SKM-1 (cell line): ENCODE results near the gene OPCML.

Experiments used
- DNase-seq: peaks from one replicate; lab custom pipeline; 2025; ENCODE audit not compliant: unreplicated experiment; lab: John Stamatoyannopoulos, UW

The OPCML gene

DNA sequence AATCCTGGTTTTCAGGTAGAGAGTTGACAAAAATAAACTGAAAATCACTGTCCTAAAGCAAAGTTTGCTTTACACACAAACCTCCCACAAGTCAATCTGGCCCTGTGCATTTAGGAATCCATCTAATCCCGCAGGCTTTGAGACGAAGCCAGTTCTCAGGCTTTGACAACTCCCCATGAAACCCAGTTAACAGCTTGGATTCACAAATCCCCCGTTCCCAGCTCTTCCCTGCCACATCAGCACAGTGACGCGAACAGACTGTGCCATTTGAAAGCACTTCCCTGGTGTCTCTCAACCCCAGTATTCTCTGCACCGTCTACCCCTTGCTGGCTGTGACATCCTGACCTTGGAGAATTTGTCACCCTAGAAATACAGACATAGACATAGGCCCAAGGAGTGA lies 117.8 kb downstream of the OPCML start:
- DNase-seq, result no peak

DNA sequence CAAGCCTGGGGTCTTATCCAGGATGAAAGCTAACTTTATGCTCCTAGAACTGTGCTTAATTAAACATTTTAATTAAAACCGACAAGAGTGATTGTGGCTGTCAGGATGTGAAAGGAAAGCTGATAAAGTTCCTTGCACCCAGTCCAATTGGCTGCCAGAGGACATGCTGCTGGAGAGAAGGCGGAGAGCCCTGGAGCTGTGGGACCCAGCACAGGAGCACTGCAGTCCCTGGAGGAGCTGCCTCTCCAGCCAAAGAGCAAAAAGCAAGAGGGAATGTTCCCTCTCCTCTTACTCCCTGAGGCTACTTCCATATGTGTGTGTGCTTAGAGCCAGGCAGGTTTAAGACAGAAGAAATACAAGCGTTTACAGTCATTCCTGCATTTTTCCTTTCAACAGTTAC lies 118.6 kb downstream of the OPCML start:
- DNase-seq, result no peak

GRCh38 chr11:133409799-133410198 lies 122.5 kb downstream of the OPCML start:
- no peak for DNase-seq

DNA sequence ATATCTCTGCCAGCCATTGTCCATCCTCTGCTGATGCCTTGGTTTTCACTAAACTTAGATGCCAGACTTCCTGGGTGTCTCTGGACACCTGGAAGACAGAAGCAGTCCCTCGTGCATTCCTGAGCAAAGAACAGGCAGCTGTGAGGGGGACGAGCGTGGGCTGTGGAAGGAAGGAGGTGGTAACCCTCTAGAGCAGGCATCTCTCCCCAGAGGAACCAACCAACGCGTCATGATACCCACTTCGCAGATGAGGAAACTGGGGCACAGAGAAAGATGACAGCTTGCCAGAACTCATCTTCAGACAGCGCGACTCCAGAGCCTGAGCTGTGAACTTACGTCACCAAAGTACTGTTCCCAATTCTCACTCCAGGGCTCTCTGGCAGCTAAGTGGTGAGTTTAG lies 123.4 kb downstream of the OPCML start:
- no peak for DNase-seq

- DNase-seq, result no peak
These were observed 123.9 kb downstream of the OPCML start for GRCh38 chr11:133408402-133408801.

- DNase-seq, result no peak
These were observed 125.8 kb downstream of the OPCML start for GRCh38 chr11:133406489-133406888.

- no peak for DNase-seq
These were observed 128.4 kb downstream of the OPCML start for GRCh38 chr11:133403900-133404299.

DNA sequence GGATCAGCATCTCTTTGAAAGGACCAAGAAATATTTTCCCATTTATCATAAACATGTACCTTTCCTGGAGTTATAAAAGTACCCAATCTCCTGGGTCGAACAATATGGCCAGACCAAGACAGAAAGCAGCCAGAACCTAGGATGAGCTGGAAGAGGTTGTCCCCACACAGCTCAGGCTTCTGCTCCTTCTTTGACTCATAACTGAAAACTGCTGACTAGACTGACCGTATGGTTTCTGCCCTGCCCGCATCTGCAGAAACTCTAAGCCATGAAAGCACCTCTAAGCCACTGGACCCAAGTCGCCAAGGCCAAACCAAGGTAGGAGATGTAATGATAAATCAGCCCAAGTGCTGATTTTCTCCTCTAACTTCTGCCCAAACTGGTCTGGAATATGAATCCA lies 129.8 kb downstream of the OPCML start:
- no peak for DNase-seq

DNA sequence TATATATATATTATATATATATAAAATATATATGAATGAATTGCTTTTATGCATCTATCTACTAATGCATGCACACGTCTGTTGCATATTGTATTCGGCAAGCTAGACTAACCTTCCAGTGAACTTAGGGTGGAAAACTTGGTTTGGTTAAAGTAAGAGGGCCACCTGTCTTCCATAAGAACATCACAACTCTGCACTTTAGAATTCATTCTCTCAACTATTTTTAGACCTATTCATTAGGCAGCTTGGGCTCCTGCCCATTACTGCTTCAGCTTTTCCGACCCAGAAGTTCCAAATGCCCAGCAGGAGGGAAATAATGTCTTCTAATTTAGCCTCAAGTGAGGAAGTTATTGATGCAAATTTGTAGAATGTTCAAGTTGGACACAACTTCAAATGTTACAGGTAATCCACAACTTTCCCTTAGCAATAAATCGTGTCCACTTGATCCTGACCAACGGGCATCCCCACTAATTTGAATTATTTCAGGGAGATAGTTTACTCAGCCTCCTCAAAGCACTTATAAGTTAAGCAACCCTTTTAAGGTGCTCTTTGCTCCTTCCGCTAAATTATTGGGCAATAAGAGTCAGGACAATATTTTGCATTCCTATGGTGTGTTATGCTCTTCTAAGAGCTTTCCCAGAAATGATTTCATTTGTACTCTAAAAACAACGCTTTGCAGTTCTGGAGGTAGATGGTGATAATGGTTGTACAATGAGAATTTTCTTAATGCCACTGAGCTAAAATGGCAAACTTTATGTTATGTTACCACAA lies 132.3 kb downstream of the OPCML start:
- no peak for DNase-seq

DNA sequence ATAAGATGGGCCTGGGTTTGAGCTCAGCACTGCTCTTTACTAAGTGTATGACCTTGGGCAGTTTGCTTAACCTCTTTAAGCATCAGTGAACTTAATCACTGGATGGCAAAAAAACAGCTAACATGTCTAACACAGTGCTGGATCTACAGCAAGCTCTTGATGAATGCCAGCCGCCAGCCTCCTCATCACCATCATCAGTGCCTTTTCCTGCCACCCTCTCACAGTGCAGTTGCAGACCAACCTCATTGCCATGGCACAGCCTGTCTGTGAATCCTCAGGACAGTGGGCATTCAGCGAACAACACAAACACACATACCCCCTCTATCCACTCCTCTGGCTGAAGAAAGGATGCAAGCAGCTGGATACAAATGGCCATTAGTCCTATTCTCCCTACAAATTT lies 133.0 kb downstream of the OPCML start:
- no peak for DNase-seq

DNA sequence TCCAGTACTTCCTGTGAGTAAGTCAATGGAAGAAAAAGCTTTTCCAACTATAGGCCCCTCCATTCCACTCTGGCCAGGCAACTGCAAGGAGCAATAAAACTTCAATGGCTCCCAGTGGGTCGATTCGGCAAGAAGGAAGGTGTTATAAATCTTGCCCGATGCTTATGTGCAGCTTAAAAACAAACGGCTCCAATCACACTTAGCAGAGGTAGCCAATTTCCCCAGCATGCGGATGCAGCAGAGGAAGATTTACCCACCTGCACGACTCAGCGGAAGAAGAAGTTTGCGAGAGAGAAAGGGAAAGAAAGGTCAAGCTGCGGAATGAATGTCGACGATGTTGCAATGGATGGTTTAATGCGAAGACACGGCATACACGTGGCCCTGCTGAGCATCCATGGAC lies 141.5 kb downstream of the OPCML start:
- no peak for DNase-seq

GRCh38 chr11:133388975-133389568 lies 143.2 kb downstream of the OPCML start:
- no peak for DNase-seq

DNA sequence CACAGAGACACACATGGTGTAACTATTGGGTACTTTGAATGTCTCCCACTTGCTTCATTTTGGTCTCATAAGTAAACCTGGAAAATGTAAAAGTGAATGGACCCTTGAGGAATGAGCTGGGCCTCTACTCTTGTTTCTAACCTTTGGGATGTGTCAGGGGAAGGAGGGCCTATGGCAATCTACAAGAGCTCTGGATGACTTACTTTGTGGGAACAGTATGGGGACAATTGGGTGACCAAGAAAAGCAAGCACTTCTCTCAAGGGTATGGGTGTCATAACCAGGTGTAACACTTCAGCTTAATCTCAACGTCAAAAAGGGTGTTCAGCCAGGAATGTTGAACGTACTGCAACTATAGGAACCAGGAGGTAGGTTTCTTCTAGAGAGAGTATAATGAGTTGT lies 144.0 kb downstream of the OPCML start:
- no peak for DNase-seq

GRCh38 chr11:133386852-133387251 lies 145.4 kb downstream of the OPCML start:
- DNase-seq, result no peak

- DNase-seq, result no peak
These were observed 146.0 kb downstream of the OPCML start for GRCh38 chr11:133386262-133386661.

GRCh38 chr11:133385781-133386180 lies 146.5 kb downstream of the OPCML start:
- no peak for DNase-seq

- no peak for DNase-seq
These were observed 147.6 kb downstream of the OPCML start for GRCh38 chr11:133384731-133385130.

DNA sequence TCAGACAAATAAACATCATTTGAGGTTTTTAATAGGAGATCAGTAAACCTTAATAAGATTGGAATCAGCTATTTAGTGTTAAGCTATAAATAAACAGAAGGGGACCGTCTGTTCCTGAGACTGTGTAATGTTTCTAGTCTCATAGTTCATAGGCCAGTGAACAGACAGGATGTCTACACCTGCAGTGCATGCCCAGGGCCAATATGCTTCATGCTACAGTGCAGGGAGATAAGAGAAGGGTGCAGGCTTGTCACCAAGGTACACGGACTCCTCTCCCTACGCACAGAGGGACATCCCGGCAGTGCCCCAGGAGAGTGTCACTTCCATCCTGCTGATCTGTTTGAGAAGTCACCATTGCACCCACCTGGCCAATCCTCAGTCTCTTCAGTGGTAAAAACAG lies 148.6 kb downstream of the OPCML start:
- no peak for DNase-seq

GRCh38 chr11:133383201-133383600 lies 149.1 kb downstream of the OPCML start:
- no peak for DNase-seq

DNA sequence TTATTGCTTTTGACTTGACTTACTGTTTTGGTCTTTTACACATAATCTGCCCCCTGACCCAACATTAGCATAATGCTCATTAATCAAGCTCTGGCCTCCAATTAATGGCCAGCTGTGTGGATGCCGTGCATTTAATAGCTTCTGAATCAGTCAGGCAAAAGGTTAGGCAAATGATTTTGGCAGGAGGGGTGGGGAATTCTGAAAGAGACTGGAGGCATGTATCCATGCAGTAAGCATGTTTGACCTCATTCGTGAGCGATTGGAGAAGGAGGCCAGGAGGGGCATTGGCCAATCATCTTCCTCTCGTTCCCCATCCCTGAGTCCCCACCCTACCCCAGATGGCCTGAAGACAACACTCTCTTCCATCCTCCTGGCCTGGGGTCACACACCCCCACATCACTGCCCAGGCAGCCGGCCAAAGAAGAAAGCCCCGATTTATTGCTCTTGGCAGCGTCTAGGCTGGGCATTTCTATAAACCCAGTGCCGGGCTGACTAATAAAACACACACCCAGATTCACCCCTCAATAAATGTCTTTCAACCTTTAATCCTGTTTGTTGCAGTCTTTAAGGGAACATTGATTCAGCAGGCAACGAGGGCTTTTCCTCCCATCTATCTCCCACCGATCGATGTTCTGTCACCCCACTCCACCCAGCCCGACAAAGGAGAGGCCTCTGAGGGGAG lies 150.0 kb downstream of the OPCML start:
- DNase-seq, result no peak

- no peak for DNase-seq
These were observed 150.6 kb downstream of the OPCML start for GRCh38 chr11:133381761-133382130.

- no peak for DNase-seq
These were observed 166.2 kb downstream of the OPCML start for GRCh38 chr11:133366147-133366546.
